Pancreas (tissue), 10 donors: ENCODE results near the gene ARHGAP22. TPM values are rescaled to one million over a fixed set of nuclear protein-coding genes. Genes with fewer than 3 reads are reported as not detected.

Experiments
- ATAC-seq, 4 donors: fragments of 200-7000 bp; cut with Tn5 transposase; one replicate each; pipeline versions ENCODE4 v1.8.0 to v1.9.1; 2020; ENCODE audit warnings: mild to moderate bottlenecking in 4 of 4, moderate library complexity in 4 of 4
- DNase-seq, 6 donors: peaks; one replicate each; pipeline ENCODE4 v3.0.0-alpha.2; 2020
- FAIRE-seq: peaks from 2 replicates; lab custom pipeline; 2012; peaks lifted over from hg19 to GRCh38; lab: Jason Lieb, UNC
- H3K27ac ChIP-seq, 4 donors: fragments of 200-600 bp; sonication (generic); 1 replicate in 3 of 4; 2 replicates in 1 of 4; pipeline versions ENCODE4 v1.5.0 to v1.8.0; 2020
- H3K27me3 ChIP-seq, 4 donors: fragments of 200-600 bp; one replicate each; pipeline ENCODE4 v1.8.0; 2021
- H3K36me3 ChIP-seq, 3 donors: fragments of 200-600 bp; sonication (generic) in 1 of 3; one replicate each; pipeline versions ENCODE4 v1.5.0 to v1.8.0; 2020 to 2021
- H3K4me1 ChIP-seq, 3 donors: fragments of 200-600 bp; one replicate each; pipeline ENCODE4 v1.8.0; 2021
- H3K4me3 ChIP-seq, 4 donors: fragments of 200-600 bp; sonication (generic) in 2 of 4; one replicate each; pipeline versions ENCODE4 v1.5.0 to v1.8.0; 2020 to 2021
- H3K9me3 ChIP-seq, 4 donors: fragments of 200-600 bp; one replicate each; pipeline ENCODE4 v1.8.0; 2021
- CTCF ChIP-seq, 4 donors: fragments of 200-600 bp; sonication (generic) in 3 of 4; IDR thresholded peaks; one replicate each; pipeline versions ENCODE4 v1.5.0 to v1.8.0; 2021; ENCODE audit warnings: antibody characterized with exemption in 4 of 4
- WGBS, 2 donors: extraction: QIAGEN DNeasy Blood & Tissue Kit; methylation state at CpG; one replicate each; pipeline ENCODE4 v1.1.7; 2013; 5-methylcytosine and 5-hydroxymethylcytosine counted together
- intact Hi-C, 3 donors: fragments of 100-400 bp; cut with DNase I; formaldehyde crosslinking; loops; one replicate each; pipeline versions ENCODE4 v1.11.1 to v1.14.2; 2022
- polyA plus RNA-seq, 2 donors: library from polyadenylated mRNA; stranded (reverse); fragments of 200-250 nt; gene quantifications; one replicate each; pipeline ENCODE4 v1.2.3, GENCODE V29; 2013
- total RNA-seq, 6 donors: library from RNA; stranded (reverse); fragmentation: NEBNext Ultra II Directional in 4 of 6; extraction: Animal tissue kit (Norgen Biotek cat#: 25700) in 4 of 6; gene quantifications; one replicate each; pipeline versions ENCODE4 v1.2.1 to v1.2.4, GENCODE V29; 2021 to 2023
- donor health status: healthy with polysubstance abuse.
- donor health status: DM: no; HTN: no; CAD: no; lungs with moderate emphysema.
- donor health status: DM: no; HTN: no; CAD: no.
- donor health status: control.
- donor health status: control.
- donor health status: Bipolar disorder and iron deficiency.
- donor health status: DM: yes; HTN: yes; CAD: no.
- donor health status: DM: no; HTN: no; CAD: no.
- donor health status: DM: no; HTN: no; CAD: no.
- donor health status: DM: yes; HTN: yes; CAD: no.

Gene ARHGAP22
- total and polyA plus RNA-seq, 8 donors: 1.1 to 6.0 (median 1.9) TPM

GRCh38 chr10:48507494-48507893 lies 97.4 kb downstream of the ARHGAP22 start:
- no peaks in the 10 kb centered on the region for H3K9me3 ChIP-seq
- no peak for FAIRE-seq
- H3K4me3 ChIP-seq: no peak overlapping the region
- WGBS, 2 donors: 80 to 83% methylated on average over 6 of the region's 6 CpGs
- H3K4me1 ChIP-seq: no peaks in the 10 kb centered on the region
- TF ChIP-seq CTCF (IDR thresholded peaks at IDR 0.05): no peak
- ATAC-seq: no peak
- no peak overlapping the region for H3K27ac ChIP-seq
- no peaks in the 10 kb centered on the region for H3K36me3 ChIP-seq
- no peaks in the 10 kb centered on the region for H3K27me3 ChIP-seq
- intact Hi-C loops: no loop called here
- no peak for DNase-seq

GRCh38 chr10:48506147-48506917 lies 98.5 kb downstream of the ARHGAP22 start:
- H3K27ac ChIP-seq: no peak overlapping the region
- 85 to 90% methylated on average over 8 of the region's 8 CpGs for WGBS, 2 donors
- FAIRE-seq (no peak), ATAC-seq (peak in 2 of 4 donors; percentile 31 to 35), DNase-seq (no peak)
- intact Hi-C loops: no loop called here
- H3K27me3 ChIP-seq: no peaks in the 10 kb centered on the region
- no peaks in the 10 kb centered on the region for H3K9me3 ChIP-seq
- no peak for TF ChIP-seq CTCF (IDR thresholded peaks at IDR 0.05)
- H3K4me3 ChIP-seq: no peak overlapping the region
- H3K4me1 ChIP-seq: no peaks in the 10 kb centered on the region
- H3K36me3 ChIP-seq: no peaks in the 10 kb centered on the region

GRCh38 chr10:48505394-48506112 lies 99.3 kb downstream of the ARHGAP22 start:
- Histone ChIP-seq H3K4me3 (no peak overlapping the region), H3K27me3 (no peaks in the 10 kb centered on the region), H3K27ac (no peak overlapping the region), H3K36me3 (no peaks in the 10 kb centered on the region), H3K4me1 (no peaks in the 10 kb centered on the region), H3K9me3 (no peaks in the 10 kb centered on the region)
- intact Hi-C loops: no loop called here
- ATAC-seq (peak in 1 of 4 donors; percentile 52), FAIRE-seq (no peak), DNase-seq (no peak)
- WGBS, 2 donors: 77% methylated on average over 15 of the region's 15 CpGs
- no peak for TF ChIP-seq CTCF (IDR thresholded peaks at IDR 0.05)

GRCh38 chr10:48504141-48504885 lies 100.6 kb downstream of the ARHGAP22 start:
- H3K4me1 ChIP-seq: no peaks in the 10 kb centered on the region
- H3K36me3 ChIP-seq: no peaks in the 10 kb centered on the region
- H3K27ac ChIP-seq: no peak overlapping the region
- TF ChIP-seq CTCF (IDR thresholded peaks at IDR 0.05): no peak
- no peak overlapping the region for H3K4me3 ChIP-seq
- WGBS, 2 donors: 67% methylated on average over 4 of the region's 4 CpGs
- H3K27me3 ChIP-seq: no peaks in the 10 kb centered on the region
- DNase-seq: no peak
- FAIRE-seq: no peak
- no peaks in the 10 kb centered on the region for H3K9me3 ChIP-seq
- ATAC-seq: no peak
- intact Hi-C loops: no loop called here
